OCI-M2 (cell line): Measurements from ENCODE around the gene ZCCHC14.

Source experiments
- DNase-seq: peaks from one replicate; lab custom pipeline; 2025; ENCODE audit not compliant: unreplicated experiment; lab: John Stamatoyannopoulos, UW

Gene ZCCHC14

DNA sequence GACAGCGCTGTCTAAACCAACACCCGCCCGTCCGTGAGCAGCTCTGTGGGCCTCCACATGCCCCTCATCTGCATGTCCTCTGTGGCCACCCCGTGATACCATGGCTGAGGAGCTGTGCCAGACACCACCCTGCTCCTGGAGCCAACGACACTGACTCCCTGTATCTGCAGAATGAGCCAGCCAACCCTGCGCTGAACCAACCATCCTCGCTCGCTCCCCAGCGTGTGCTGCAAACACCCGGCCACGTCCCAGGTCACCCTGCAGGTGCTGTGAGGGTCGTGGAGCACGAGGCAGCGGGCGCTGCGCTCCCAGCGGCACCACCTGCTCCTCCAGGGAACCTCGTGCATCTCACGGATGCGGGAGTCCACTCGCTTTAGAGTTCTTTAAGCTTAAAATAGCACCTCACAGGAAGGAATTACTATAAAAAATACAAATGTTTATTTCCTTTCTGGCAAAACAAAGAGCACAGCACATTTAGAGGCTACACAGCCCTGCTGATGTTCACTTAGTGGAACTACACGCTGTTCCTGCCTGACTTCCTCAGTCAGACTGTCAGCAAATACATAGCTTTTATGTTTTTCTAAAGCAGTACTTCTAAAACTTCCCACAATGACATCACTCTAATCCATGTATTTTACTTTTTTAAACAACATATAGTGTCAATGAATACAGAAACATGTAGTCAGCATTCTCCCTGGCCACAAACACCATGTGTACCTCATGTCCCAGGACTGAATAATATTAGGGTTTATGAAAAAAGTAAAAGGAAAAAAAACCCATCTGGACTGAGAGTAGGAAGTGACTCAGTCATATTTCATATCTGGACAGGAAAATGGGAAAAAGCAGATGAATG lies 57.2 kb downstream of the ZCCHC14 start:
- DNase-seq: no peak

DNA sequence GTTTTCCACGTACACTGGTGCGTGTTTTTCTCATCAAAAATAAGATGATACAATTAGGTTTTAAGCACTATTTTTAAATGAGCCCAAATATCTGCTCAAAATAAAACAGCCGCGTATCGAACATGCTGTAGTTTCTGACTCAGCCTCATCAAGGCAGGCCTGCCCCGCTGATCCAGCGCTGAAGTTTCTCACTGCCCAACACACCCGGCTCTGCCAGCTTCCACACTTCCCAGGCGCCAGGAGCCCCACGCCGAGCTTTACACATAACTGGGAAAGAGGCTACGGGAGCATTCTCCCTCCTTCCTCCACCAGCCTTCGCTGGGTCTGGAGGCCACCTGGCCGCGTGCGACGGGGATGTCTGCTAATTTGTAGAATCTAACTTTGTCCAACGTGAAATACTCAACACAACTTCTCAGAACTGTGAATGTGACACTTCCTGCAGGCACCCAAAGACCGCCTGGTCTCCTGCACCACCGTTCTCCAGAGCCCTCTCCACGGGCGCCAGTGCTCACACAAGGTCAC lies 58.6 kb downstream of the ZCCHC14 start:
- DNase-seq: no peak

DNA sequence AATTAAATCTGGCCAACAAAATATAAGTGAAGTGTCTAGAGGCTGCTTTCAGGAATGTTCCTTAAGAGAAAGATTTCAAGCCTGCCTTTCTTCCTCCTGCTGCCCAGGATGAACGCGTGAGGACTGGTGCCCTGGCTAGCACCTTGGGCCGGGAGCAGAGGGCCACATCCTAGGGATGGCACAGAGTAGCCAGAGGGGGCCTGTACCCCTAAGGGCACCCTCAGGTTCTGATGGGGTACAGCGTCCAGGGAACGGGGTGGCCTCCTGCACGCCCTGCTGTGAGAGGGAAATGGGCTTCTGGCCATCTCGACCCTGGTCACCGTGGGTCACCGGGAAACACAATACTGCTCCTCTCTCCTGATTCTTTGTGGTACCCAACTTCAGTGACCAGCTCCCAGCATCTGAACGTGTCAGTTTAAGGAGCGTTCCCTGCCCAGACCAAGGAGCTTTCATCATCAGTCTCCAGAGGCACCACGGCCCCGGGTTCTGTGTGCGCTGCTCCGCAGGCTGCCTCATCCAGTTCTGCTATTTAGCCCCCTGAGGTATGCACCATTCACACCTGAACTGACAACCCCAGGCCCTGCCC lies 60.4 kb downstream of the ZCCHC14 start:
- DNase-seq: no peak

DNA sequence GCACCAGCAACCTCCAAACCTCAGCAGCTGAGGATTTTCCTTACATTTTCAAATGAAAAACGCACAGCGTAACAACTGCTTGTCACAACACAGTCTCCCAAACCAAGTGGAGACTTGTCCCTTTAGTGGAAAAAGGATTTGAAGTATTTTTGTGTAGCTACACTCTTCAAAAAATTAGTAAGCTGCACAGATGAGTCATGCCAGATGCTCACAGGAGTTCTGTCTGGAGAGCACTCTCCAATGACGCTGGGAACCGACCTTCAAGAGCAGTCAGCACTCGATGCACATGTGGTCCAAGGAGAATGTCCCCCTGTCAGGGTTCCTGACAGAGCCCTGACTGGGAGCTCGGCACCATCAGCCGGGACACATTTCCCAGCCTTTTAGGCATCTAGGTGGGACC lies 60.9 kb downstream of the ZCCHC14 start:
- no peak for DNase-seq

DNA sequence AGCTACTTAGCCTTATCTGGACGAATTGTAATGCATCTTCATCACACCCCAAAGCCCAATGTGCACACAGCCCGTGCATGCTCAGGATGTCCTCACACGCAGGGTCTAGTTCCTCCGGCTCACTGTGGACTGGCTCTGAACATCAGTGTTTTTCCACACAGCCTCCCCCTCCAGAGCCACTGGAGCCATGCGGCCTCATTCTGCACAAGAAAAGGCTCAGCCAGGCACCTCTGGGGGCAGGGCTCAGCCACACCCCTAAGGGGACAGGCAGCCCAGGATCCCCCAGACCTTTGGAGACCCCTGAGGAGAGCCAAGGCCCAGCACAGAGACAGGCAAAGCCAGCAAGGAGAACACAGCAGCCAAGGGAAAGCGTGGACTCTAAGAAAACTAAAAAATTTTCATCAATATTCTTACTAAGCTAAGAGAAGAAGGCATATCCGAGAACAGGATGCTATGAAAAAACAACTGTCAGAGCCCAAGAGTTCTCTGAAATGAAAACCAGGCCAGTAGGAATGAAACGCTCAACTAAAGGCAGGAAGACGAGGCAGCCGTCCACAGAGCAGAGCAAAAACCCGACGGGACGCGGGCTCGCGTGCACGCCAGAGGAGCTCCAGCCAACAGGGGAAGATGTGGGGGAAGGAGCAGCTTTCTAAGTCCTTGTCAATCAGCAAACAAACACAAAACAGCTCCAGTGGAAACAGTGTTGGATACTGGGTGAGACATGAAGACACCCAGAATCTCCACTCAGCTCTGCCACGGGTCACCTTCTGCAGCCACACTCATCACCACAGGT lies 66.2 kb downstream of the ZCCHC14 start:
- no peak for DNase-seq

GRCh38 chr16:87425941-87426340 lies 66.9 kb downstream of the ZCCHC14 start:
- DNase-seq: no peak

DNA sequence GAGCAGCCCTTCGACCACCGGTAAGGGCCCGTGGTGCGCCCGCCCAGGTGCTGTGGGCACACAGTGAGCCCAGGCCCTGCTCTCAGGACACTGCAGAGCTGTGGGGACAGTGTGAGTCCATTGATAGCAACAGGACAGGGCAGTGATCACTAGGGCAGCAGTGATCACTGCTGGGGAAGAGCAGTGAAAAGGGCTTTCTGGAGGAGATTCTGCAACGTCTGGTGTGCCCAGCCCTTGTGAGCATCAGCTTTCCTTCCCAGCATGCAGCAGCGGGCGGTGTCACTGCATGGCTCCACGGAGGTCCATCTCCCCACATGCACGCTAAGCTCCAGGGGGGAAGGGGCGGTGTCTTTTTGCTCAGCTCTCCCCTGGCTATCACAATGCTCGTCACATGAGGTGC lies 68.6 kb downstream of the ZCCHC14 start:
- no peak for DNase-seq

DNA sequence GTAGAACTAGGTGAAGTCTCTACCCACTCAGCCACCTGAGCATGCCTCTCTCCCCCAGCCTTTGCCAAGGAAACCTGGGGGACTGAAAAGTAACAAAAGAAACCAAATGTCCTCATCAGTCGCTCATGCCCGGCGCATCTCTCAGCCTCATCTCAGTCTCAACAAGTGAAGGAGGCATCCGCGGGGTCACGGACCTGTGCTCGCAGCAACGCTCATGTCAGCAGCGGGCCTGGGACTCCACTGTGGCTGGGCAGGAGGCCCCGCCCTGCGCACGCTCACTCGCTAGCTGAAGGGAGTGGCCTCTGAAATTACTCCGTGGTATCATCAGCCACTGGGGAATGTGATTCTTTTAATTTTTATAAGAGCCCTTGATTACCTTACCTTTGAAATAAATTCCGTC lies 69.4 kb downstream of the ZCCHC14 start:
- DNase-seq: no peak

- DNase-seq: no peak
These were observed 70.7 kb downstream of the ZCCHC14 start for GRCh38 chr16:87422106-87422505.

- no peak for DNase-seq
These were observed 71.6 kb downstream of the ZCCHC14 start for GRCh38 chr16:87421003-87421912.

- DNase-seq: no peak
These were observed 72.5 kb downstream of the ZCCHC14 start for GRCh38 chr16:87420026-87421002.

DNA sequence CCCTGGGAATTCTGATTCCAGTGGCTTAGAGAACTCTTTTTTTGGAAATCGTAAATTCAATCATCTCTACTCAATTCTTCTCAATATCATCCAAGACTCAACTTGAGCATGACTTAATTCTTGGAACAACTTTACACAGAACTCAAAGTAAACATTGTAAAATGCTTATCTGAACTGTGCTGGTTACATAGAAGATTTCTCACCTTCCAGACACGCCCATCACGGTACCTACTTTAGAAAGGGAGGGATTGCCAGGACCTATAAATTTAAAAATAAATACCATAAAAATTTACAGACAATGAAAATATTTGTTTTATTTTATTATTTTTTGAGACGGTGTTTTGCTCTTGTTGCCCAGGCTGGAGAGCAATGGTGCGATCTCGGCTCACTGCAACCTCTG lies 74.2 kb downstream of the ZCCHC14 start:
- DNase-seq: no peak

DNA sequence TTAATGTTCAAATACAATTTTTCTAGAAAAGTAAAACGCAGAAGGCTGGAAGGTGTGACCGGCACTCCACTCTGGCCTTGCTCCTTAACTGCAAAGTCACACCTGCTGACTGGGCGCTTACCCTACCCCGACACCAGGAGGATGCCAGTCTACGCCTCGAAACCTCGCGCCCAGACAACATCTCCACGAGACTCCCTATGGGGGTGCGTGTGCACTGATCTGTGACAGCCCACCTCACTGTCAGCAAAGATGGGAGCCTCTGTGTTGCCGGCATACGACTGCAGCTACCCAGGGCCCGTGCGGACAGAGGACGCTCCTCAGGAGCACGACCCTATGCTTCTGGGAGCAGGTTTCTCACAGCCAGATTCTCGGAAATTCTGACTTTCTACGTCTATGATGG lies 74.6 kb downstream of the ZCCHC14 start:
- DNase-seq: no peak

DNA sequence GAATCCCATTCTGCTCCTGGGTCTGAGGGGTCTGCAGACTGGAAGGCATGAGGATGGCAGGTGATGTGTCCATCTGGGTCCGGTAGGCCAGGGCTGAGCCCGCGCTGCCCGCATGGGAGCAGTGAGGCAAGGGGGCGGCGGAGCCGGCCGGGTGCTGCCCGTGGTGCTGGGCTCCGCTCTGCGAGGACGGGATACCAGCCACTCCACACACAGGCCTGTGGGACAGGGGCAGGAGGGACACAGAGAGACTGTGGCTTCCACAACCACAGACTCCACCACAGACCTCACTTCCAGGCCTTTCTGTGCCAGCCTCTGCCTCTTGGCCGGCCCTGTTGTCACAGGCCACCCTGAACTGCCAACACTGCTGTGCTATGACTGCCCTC lies 75.3 kb downstream of the ZCCHC14 start:
- DNase-seq: no peak

DNA sequence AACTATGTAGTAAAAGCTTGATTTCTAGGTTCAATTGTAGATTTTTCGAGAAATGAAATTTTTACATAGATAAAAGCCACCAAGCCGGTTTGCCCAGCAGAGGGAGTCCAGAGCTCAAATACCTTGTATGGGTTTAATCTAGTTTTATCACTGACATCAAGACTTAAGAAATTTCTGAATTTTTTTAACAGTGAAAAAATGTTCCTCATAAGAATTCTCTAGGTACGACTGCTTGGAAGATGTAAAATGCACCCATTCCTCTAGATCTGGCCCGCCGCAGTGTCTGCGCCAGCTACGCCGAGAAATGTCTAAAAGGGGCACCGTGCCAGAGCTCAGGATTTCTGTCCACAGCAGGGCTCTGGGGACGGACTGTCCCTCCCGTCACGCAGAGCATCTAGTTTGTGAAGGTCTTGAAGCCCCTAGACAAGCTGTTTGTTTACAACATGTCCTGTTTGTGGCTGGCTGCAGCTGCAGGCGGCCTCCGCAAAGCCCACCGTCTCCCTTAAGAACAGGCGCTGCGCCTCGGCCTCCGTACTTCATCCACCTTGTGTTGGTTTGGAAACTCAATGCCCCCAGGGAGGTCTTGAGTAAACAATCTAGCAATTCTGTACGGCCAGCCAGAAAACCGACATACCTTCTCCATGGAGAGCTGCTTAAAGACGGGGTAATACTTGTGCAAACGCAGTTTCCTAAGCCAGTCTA lies 75.8 kb downstream of the ZCCHC14 start:
- no peak for DNase-seq

- DNase-seq: no peak
These were observed 77.4 kb downstream of the ZCCHC14 start for GRCh38 chr16:87415441-87415840.

GRCh38 chr16:87414251-87414680 lies 78.6 kb downstream of the ZCCHC14 start:
- DNase-seq: no peak

DNA sequence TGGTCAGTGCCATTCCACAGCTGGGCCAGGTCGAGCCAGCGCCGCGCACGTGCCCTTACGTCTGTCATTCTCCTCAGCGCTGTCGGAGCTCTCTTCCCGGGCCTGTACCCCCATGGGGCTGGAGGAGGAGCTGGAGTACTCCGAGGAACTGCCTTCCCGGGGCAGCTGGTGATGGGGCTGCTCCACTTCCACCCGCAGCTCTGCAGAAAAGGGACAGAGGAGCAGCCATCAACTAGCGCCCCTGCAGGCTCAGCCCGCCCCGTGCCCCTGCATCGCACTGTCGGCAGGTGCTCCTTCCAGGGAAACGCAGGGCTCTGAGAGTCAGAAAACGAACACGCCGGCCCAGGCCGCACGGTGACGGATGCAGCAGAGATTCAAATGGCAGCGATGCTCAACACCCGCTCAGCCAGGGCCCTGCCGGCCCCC lies 79.8 kb downstream of the ZCCHC14 start:
- no peak for DNase-seq
